Suprapubic skin (tissue), 4 donors: ENCODE data around the gene NR2F1-AS1.

Source experiments
- CTCF ChIP-seq, 2 donors: fragments of 200-600 bp in 1 of 2; fragments of 450-650 bp in 1 of 2; sonication (generic) in 1 of 2; IDR thresholded peaks; one replicate each; pipeline ENCODE4 v1.5.1; 2016 to 2019; ENCODE audit warnings: antibody characterized with exemption in 2 of 2, mild to moderate bottlenecking in 1 of 2, moderate library complexity in 1 of 2
- EP300 ChIP-seq: sonication (generic); formaldehyde crosslinking; IDR thresholded peaks from one replicate; pipeline ENCODE4 v1.6.1; 2017; ENCODE audit warnings: antibody characterized with exemption
- POLR2A ChIP-seq, 2 donors: fragments of 450-650 bp; IDR thresholded peaks; one replicate each; pipeline ENCODE4 v1.6.1; 2017; ENCODE audit warnings: antibody characterized with exemption in 2 of 2, mild to moderate bottlenecking in 2 of 2, moderate library complexity in 2 of 2
- POLR2AphosphoS5 ChIP-seq, 3 donors: sonication (generic); formaldehyde crosslinking; IDR thresholded peaks; one replicate each; pipeline ENCODE4 v1.6.1; 2017; ENCODE audit warnings: antibody characterized with exemption in 3 of 3

DNA sequence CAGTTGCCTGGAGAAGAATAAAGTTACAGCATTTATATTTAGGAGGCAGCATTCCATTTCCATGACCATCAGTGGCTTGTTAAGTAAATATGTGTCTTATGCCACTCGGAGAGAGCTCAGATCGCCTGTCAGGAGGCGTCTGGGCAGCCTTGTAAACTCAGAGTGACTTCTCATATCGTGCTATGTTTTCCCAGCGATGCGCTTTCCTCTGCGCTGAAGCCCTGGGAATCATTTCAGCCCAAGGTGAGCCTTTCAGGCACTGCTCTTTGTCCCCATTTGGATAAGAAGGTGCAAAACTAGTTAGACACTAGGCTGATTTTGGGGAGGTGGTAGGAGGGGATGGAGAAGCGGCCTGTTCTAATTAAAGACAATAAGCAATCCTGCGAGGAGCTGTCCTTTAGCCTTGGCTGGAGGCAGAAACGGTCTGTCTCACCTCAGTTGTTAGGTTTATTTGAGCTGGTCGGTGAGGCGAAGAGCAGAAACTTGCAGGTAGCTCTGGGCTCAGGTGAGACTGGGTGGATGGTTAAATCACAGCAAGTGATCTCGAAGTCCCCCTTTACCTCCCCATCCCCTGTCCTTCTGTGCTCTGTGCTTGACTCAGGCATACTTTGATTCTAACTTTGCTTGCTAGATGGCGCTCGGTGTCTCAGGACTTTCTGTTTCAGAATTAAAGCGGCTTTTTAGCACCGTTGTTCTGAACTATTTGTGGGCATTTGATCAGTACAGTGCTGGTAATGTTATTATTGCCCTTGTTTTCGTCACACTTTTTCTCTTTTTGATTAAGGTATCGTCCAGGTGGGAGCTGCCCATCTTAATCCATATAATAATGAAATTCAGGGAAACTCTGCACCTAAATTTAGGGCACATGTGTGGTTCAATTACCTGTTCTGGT is 26.6 kb upstream of the NR2F1-AS1 start:
- peak in 1 of 2 donors; percentile 23 for TF ChIP-seq CTCF (IDR thresholded peaks at IDR 0.05)
- no peak for TF ChIP-seq POLR2A (IDR thresholded peaks at IDR 0.05)
- no peak for TF ChIP-seq POLR2AphosphoS5 (IDR thresholded peaks at IDR 0.05)
- TF ChIP-seq EP300: no peak
